ENCODE results near the gene PCP4L1.

GRCh38 chr1:161266202-161266601 is 7.7 kb downstream of the PCP4L1 start:
- TF ChIP-seq CTCF (IDR thresholded peaks at IDR 0.05) (no peak), EP300 (IDR thresholded peaks at IDR 0.05) (no peak)

Data from ovary (tissue), 3 donors.